Prostate gland (tissue), 2 donors: ENCODE results near the gene INTS4.

Experiments used
- POLR2A ChIP-seq: fragments of 450-650 bp; IDR thresholded peaks from one replicate; pipeline ENCODE4 v1.6.1; 2016; ENCODE audit warnings: antibody characterized with exemption, mild to moderate bottlenecking
- POLR2AphosphoS5 ChIP-seq: sonication (generic); formaldehyde crosslinking; IDR thresholded peaks from one replicate; pipeline ENCODE4 v1.6.1; 2017; ENCODE audit warnings: antibody characterized with exemption
- TF ChIP-seq, protein P1 (sequence below), 4 experiments: fragments of 200-600 bp in 2 of 4; fragments of 450-650 bp in 2 of 4; sonication (generic) in 2 of 4; IDR thresholded peaks; 1 replicate in 3 of 4; 2 replicates in 1 of 4; pipeline ENCODE4 v1.5.1; 2016 to 2019; ENCODE audit warnings: antibody characterized with exemption in 4 of 4, mild to moderate bottlenecking in 2 of 4, moderate library complexity in 2 of 4

DNA sequence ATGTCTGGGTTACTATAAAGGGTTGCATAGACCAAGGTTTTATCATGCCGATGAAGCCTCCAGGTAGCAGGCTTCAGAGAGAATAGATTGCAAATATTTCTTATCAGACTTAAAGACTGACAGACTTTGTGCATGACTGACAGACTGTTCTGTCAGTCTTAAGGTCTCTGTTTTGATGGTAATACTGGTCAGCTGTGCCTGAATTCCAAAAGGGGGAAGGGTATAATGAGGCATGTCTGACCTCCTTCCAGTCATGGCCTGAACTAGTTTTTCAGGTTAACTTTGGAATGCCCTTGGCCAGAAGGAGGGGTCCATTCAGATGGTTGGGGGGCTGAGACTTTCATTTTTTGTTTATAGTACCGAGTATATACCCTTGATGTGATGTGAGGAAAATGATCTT lies 33.3 kb upstream of the INTS4 start:
- TF ChIP-seq, protein P1, sequence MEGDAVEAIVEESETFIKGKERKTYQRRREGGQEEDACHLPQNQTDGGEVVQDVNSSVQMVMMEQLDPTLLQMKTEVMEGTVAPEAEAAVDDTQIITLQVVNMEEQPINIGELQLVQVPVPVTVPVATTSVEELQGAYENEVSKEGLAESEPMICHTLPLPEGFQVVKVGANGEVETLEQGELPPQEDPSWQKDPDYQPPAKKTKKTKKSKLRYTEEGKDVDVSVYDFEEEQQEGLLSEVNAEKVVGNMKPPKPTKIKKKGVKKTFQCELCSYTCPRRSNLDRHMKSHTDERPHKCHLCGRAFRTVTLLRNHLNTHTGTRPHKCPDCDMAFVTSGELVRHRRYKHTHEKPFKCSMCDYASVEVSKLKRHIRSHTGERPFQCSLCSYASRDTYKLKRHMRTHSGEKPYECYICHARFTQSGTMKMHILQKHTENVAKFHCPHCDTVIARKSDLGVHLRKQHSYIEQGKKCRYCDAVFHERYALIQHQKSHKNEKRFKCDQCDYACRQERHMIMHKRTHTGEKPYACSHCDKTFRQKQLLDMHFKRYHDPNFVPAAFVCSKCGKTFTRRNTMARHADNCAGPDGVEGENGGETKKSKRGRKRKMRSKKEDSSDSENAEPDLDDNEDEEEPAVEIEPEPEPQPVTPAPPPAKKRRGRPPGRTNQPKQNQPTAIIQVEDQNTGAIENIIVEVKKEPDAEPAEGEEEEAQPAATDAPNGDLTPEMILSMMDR (IDR thresholded peaks at IDR 0.05) = no peak
- TF ChIP-seq POLR2AphosphoS5 = no peak
- TF ChIP-seq POLR2A = no peak
